Measurements from ENCODE around the gene PRKAR1B. TPM values are rescaled to one million over a fixed set of nuclear protein-coding genes. Genes with fewer than 3 reads are reported as not detected.
"Not testable (repeated sequence)": the region's sequence is repeated elsewhere in the genome, so short reads cannot be mapped to it uniquely, and the experiment has no call there.

PRKAR1B gene
- total and polyA plus RNA-seq, 9 donors = 14.3 to 49.0 (median 34.0) TPM

DNA sequence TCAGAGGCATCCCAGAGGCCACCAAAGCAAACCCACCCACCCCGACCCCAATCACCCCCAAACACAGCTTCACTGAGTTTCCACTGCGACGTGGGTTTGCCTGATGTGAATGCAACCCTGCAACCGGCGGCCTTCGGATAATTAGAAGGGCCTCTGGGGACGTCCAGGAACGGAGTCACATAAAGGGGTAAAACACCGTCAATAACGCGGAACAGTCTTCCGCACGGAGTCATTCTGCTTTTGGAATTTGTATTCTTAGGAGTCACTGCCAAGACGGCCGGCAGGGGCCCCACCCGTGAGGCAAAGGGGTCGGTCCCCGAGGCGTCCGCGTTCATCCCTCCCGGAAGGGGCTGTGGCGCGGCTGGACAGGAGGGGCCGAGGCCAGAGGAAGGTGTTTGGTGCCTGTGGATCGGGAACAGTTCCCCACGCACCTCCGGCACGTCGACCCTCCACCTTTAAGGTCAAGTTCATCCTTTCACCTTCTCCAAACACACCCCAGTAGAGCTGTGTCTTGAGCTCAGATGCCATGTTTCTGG, 170.7 kb downstream of the PRKAR1B start:
- Histone ChIP-seq H3K27ac (no peak overlapping the region), H3K36me3 (no peaks in the 10 kb centered on the region), H3K4me1 (ENCODE audit: insufficient read depth) (no peaks in the 10 kb centered on the region), H3K27me3 (no peaks in the 10 kb centered on the region), H3K9me3 (no peaks in the 10 kb centered on the region), H3K4me3 (no peak overlapping the region)
- DNase-seq = no peak
- intact Hi-C loops (cut with DNase I) = no loop called here
- 88 to 91% (median 89%) methylated on average over 30 of the region's 30 CpGs for WGBS, 3 donors
- TF ChIP-seq, protein P1, sequence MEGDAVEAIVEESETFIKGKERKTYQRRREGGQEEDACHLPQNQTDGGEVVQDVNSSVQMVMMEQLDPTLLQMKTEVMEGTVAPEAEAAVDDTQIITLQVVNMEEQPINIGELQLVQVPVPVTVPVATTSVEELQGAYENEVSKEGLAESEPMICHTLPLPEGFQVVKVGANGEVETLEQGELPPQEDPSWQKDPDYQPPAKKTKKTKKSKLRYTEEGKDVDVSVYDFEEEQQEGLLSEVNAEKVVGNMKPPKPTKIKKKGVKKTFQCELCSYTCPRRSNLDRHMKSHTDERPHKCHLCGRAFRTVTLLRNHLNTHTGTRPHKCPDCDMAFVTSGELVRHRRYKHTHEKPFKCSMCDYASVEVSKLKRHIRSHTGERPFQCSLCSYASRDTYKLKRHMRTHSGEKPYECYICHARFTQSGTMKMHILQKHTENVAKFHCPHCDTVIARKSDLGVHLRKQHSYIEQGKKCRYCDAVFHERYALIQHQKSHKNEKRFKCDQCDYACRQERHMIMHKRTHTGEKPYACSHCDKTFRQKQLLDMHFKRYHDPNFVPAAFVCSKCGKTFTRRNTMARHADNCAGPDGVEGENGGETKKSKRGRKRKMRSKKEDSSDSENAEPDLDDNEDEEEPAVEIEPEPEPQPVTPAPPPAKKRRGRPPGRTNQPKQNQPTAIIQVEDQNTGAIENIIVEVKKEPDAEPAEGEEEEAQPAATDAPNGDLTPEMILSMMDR (IDR thresholded peaks at IDR 0.05) = no peak
- TF ChIP-seq EP300 (IDR thresholded peaks at IDR 0.05) = no peak
- TF ChIP-seq POLR2A (IDR thresholded peaks at IDR 0.05) = no peak

DNA sequence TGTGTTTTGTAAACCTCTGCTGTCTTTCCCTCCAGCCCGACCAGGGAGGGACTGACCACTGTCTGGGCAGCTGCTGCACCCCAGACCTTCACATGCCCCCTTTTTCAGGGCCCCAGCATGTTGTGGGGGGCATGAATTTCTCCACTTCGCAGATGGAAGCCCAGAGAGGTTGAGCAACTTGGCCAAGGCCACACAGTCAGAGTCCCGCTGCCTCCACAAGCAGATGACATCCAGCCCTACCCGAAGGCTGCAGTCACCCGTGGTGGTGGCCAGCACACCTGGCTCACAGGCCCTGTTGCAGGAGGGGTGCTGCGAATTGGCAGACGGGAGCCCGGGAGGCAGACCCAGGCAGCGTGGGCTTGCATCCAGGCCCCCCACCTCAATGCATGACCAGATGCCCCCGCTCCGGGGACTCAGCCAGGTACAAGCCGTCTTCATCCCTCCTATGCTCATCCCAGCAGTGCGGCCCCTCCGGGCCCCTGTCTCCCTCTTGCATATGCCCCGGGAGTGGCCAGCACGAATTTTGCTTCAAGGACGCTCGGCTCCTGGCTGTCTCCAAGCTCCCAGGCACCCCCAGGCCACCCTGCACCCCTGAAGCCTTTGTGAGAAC, 171.4 kb downstream of the PRKAR1B start:
- Histone ChIP-seq H3K4me1 (ENCODE audit: insufficient read depth) (no peaks in the 10 kb centered on the region), H3K36me3 (no peaks in the 10 kb centered on the region)
- 94 to 96% (median 95%) methylated on average over 18 of the region's 18 CpGs for WGBS, 3 donors

DNA sequence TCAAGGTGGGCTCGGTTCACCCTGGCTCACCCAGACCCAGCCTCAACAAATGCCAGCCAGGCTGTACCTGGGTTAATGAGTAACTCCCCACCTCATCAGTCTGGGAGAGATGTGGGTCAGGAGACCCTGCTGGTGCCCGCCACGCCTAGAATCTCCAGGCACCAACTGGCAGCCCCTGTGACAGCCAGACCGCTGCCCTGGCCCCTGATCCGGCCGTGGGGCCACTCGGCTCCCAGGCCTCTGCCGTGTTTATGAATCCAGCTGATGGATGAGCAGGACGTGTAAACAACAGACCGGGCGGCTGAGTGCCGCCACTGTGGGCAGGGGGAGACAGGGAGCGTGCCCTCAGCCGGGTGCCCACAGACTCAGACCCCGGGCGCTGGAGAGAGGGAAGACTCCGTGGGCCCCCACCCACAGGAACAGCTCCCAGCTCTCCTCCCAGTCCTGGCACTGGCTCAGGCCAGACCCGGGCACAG, 173.4 kb downstream of the PRKAR1B start:
- WGBS, 3 donors = 88 to 93% (median 91%) methylated on average over 18 of the region's 18 CpGs
- Histone ChIP-seq H3K9me3 (no peaks in the 10 kb centered on the region), H3K27ac (no peak overlapping the region), H3K4me1 (ENCODE audit: insufficient read depth) (no peaks in the 10 kb centered on the region), H3K4me3 (no peak overlapping the region), H3K36me3 (no peaks in the 10 kb centered on the region), H3K27me3 (no peaks in the 10 kb centered on the region)
- intact Hi-C loops (cut with DNase I) = no loop called here
- DNase-seq = no peak
- TF ChIP-seq POLR2A (IDR thresholded peaks at IDR 0.05) = no peak
- TF ChIP-seq EP300 (IDR thresholded peaks at IDR 0.05) = no peak
- TF ChIP-seq, protein P1 (IDR thresholded peaks at IDR 0.05) = no peak

More for the DNA sequence above, 171.4 kb downstream of the PRKAR1B start:
- intact Hi-C loops (cut with DNase I) = no loop called here
- H3K27me3 ChIP-seq = no peaks in the 10 kb centered on the region
- TF ChIP-seq, protein P1 (IDR thresholded peaks at IDR 0.05) = no peak
- TF ChIP-seq EP300 (IDR thresholded peaks at IDR 0.05) = no peak
- H3K4me3 ChIP-seq = no peak overlapping the region
- no peak for DNase-seq
- H3K9me3 ChIP-seq = no peaks in the 10 kb centered on the region
- H3K27ac ChIP-seq = no peak overlapping the region

DNA sequence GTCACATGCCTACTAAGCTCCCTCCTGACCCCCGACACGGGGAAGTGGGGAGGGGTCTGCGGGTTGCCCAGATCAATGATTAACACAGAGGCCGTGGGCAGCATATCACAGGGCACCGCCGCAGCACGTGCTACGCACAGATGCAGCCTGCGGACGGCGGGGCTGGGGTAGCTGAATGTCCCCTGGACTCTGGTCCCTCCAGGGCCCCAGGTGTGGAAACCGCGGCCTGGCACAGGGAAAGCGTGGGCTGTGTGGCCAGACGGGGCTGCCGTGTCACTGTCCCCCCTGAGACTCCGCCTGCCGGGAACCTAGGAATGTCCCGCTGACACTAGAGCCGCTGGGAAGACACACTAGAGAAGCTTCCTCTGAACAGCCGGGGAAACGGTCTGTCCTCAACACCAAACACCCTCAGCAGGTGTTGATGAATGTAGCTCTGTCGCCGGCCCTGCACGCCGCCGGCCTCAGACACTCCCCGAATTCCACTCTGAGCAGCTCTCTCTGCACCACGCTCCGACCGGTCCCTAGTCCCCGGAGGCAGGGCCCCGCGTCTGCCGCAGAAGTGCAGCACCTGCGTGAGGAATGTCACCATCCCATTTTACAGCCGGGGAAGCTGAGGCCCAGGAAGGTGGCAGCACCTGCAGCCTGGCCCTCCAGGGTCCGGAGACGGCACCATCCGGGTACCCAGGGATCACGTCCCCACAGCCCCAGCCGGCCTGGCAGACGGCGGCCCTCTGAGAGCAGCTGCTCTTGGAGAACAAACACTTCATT, 174.0 kb downstream of the PRKAR1B start:
- no peak for DNase-seq
- no peaks in the 10 kb centered on the region for H3K27me3 ChIP-seq
- H3K9me3 ChIP-seq = no peaks in the 10 kb centered on the region
- intact Hi-C loops (cut with DNase I) = no loop called here
- no peaks in the 10 kb centered on the region for H3K4me1 ChIP-seq (ENCODE audit: insufficient read depth)
- no peak overlapping the region for H3K4me3 ChIP-seq
- no peak overlapping the region for H3K27ac ChIP-seq
- TF ChIP-seq EP300 (IDR thresholded peaks at IDR 0.05) (no peak), POLR2A (IDR thresholded peaks at IDR 0.05) (no peak)
- TF ChIP-seq, protein P1 (IDR thresholded peaks at IDR 0.05) = no peak
- 74 to 89% (median 74%) methylated on average over 43 to 44 of the region's 44 CpGs for WGBS, 3 donors
- no peaks in the 10 kb centered on the region for H3K36me3 ChIP-seq

DNA sequence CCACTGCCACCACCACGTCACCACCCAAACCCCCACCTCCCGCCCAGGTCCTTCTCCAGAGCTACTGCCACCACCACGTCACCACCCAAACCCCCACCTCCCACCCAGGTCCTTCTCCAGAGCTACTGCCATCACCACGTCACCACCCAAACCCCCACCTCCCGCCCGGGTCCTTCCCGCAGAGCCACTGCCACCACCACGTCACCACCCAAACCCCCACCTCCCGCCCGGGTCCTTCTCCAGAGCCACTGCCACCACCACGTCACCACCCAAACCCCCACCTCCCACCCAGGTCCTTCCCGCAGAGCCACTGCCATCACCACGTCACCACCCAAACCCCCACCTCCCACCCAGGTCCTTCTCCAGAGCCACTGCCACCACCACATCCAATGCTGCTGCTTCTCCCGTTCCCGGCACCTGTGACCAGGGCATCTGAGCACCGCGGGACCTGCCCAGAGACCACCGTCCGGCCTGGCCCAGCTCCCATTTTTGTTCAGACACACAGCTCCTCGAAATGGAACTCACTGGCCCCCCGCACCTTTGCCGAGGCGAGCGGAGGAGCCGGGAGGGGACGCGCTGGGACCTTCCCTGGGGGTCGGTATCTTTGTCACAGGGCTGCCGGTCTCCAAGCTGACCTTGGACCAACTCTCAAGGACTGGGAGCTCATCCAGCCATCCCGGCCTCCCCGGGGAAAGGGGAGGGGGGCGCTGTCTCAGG, 174.8 kb downstream of the PRKAR1B start:
- H3K9me3 ChIP-seq; H3K27ac ChIP-seq; H3K4me1 ChIP-seq (ENCODE audit: insufficient read depth); DNase-seq; H3K27me3 ChIP-seq; intact Hi-C loops (cut with DNase I); H3K4me3 ChIP-seq; H3K36me3 ChIP-seq: not testable (repeated sequence)
- 68 to 75% (median 70%) methylated on average over 23 to 32 of the region's 32 CpGs for WGBS, 3 donors

DNA sequence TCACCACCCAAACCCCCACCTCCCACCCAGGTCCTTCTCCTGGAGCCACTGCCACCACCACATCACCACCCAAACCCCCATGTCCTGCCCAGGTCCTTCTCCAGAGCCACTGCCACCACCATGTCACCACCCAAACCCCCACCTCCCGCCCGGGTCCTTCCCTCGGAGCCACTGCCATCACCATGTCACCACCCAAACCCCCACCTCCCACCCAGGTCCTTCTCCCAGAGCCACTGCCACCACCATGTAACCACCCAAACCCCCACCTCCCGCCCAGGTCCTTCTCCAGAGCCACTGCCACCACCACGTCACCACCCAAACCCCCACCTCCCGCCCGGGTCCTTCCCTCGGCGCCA, 175.5 kb downstream of the PRKAR1B start:
- H3K4me1 ChIP-seq (ENCODE audit: insufficient read depth); H3K27ac ChIP-seq; H3K9me3 ChIP-seq; H3K36me3 ChIP-seq; H3K4me3 ChIP-seq; intact Hi-C loops (cut with DNase I); DNase-seq; H3K27me3 ChIP-seq: not testable (repeated sequence)
- 86 to 96% (median 87%) methylated on average over 9 of the region's 9 CpGs for WGBS, 3 donors
